ENCODE data around the gene PKDCC. TPM values are rescaled to one million over a fixed set of nuclear protein-coding genes. Genes with fewer than 3 reads are reported as not detected.

PKDCC gene
- total RNA-seq, 1 donor from 2014 or later = 123 TPM

- TF ChIP-seq, protein P1, sequence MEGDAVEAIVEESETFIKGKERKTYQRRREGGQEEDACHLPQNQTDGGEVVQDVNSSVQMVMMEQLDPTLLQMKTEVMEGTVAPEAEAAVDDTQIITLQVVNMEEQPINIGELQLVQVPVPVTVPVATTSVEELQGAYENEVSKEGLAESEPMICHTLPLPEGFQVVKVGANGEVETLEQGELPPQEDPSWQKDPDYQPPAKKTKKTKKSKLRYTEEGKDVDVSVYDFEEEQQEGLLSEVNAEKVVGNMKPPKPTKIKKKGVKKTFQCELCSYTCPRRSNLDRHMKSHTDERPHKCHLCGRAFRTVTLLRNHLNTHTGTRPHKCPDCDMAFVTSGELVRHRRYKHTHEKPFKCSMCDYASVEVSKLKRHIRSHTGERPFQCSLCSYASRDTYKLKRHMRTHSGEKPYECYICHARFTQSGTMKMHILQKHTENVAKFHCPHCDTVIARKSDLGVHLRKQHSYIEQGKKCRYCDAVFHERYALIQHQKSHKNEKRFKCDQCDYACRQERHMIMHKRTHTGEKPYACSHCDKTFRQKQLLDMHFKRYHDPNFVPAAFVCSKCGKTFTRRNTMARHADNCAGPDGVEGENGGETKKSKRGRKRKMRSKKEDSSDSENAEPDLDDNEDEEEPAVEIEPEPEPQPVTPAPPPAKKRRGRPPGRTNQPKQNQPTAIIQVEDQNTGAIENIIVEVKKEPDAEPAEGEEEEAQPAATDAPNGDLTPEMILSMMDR (IDR thresholded peaks at IDR 0.05; ENCODE audit: unreplicated experiment) = no peak
- peaks cover 24% of the 10 kb centered on the region for H3K4me1 Mint-ChIP-seq
These were observed 20.9 kb downstream of the PKDCC start for GRCh38 chr2:42068571-42069178.

DNA sequence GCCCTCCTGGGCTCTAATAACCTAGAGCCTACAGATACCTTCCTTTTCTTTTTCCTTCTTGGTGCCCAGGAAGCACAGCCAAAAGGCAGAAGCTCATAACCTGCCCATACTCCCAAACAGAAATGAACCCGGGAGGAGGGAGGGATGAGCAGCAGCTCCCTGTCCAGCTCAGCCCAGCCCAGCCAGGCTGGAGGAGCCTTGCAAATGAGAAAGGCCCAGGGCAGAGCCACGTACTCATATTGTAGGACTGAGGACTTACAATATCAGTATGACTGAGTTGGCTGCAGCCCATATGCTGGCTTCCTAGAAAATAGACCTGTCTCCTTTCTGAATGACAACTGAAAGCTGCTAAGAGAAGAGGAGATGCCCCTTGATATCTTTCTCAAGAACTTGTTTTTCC is 21.7 kb downstream of the PKDCC start:
- Mint-ChIP-seq H3K9me3 (no peaks in the 10 kb centered on the region), H3K27me3 (ENCODE audit: low read depth) (no peaks in the 10 kb centered on the region), H3K27ac (peak overlapping the region; percentile 32), H3K4me1 (peaks cover 15% of the 10 kb centered on the region), H3K4me3 (no peak overlapping the region), H3K36me3 (no peaks in the 10 kb centered on the region)
- DNase-seq (ENCODE audit: low spot score in 2 of 2, unreplicated experiment in 2 of 2) = no peak
- TF ChIP-seq, protein P1 (IDR thresholded peaks at IDR 0.05; ENCODE audit: unreplicated experiment) = no peak

More at GRCh38 chr2:42068571-42069178, 20.9 kb downstream of the PKDCC start:
- Mint-ChIP-seq H3K9me3 (no peaks in the 10 kb centered on the region), H3K4me3 (no peak overlapping the region), H3K27me3 (ENCODE audit: low read depth) (no peaks in the 10 kb centered on the region), H3K36me3 (no peaks in the 10 kb centered on the region), H3K27ac (no peak overlapping the region)
- DNase-seq (ENCODE audit: low spot score in 2 of 2, unreplicated experiment in 2 of 2) = no peak

GRCh38 chr2:42071791-42072190 is 24.0 kb downstream of the PKDCC start:
- no peaks in the 10 kb centered on the region for H3K9me3 Mint-ChIP-seq
- no peak overlapping the region for H3K4me3 Mint-ChIP-seq
- peaks cover 12% of the 10 kb centered on the region for H3K4me1 Mint-ChIP-seq
- DNase-seq (ENCODE audit: low spot score in 2 of 2, unreplicated experiment in 2 of 2) = no peak
- no peak overlapping the region for H3K27ac Mint-ChIP-seq
- H3K27me3 Mint-ChIP-seq (ENCODE audit: low read depth) = no peaks in the 10 kb centered on the region
- TF ChIP-seq, protein P1 (IDR thresholded peaks at IDR 0.05; ENCODE audit: unreplicated experiment) = no peak
- no peaks in the 10 kb centered on the region for H3K36me3 Mint-ChIP-seq

- peaks cover 13% of the 10 kb centered on the region for H3K4me1 Mint-ChIP-seq
- DNase-seq (ENCODE audit: low spot score in 2 of 2, unreplicated experiment in 2 of 2) = no peak
- H3K4me3 Mint-ChIP-seq = no peak overlapping the region
- H3K27ac Mint-ChIP-seq = no peak overlapping the region
- TF ChIP-seq, protein P1 (IDR thresholded peaks at IDR 0.05; ENCODE audit: unreplicated experiment) = no peak
- H3K9me3 Mint-ChIP-seq = no peaks in the 10 kb centered on the region
- no peaks in the 10 kb centered on the region for H3K36me3 Mint-ChIP-seq
- no peaks in the 10 kb centered on the region for H3K27me3 Mint-ChIP-seq (ENCODE audit: low read depth)
These were observed 24.7 kb downstream of the PKDCC start for GRCh38 chr2:42072349-42073118.

- Mint-ChIP-seq H3K9me3 (no peaks in the 10 kb centered on the region), H3K4me1 (peaks cover 13% of the 10 kb centered on the region), H3K27ac (peak overlapping the region; percentile 9), H3K36me3 (no peaks in the 10 kb centered on the region), H3K4me3 (no peak overlapping the region), H3K27me3 (ENCODE audit: low read depth) (no peaks in the 10 kb centered on the region)
- no peak for DNase-seq (ENCODE audit: low spot score in 2 of 2, unreplicated experiment in 2 of 2)
- TF ChIP-seq, protein P1 (IDR thresholded peaks at IDR 0.05; ENCODE audit: unreplicated experiment) = no peak
These were observed 26.1 kb downstream of the PKDCC start for GRCh38 chr2:42073739-42074503.

Data from mesothelial cell of epicardium (in vitro differentiated cells).